A673 (cell line): Measurements from ENCODE around the gene TNFSF8.

Experiments used
- EZH2 ChIP-seq: fragments of 200-600 bp; sonication (generic); IDR thresholded peaks from 2 replicates; pipeline ENCODE4 v1.6.1; 2017; ENCODE audit warnings: borderline replicate concordance, low read depth, mild to moderate bottlenecking, mixed read lengths, antibody characterized with exemption, low read length; ENCODE audit not compliant: poor library complexity, severe bottlenecking
- TF ChIP-seq, protein P1 (sequence below): fragments of 300-800, 200-600 bp; sonication (generic); conservative IDR thresholded peaks from 2 replicates; pipeline ENCODE4 v1.5.1; 2017; ENCODE audit warnings: low read depth, mild to moderate bottlenecking, antibody characterized with exemption, low read length, moderate library complexity, mixed read lengths

DNA sequence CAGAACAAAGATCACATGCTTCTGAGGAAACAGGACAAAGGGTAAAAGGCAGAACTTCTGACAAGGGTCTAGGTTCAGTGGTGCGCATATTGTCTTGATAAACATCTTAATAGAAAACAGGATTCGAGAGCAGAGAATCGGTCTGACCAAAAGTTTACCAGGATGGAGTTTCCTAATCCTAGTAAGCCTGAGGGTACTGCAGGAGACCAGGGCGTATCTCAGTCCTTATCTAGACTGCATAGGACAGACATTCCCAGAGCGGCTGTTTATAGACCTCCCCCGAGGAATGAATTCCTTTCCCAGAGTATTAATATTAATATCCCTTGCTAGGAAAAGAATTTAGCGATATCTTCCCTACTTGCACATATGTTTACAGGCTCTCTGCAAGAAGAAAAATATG is 32.4 kb upstream of the TNFSF8 start:
- TF ChIP-seq, protein P1, sequence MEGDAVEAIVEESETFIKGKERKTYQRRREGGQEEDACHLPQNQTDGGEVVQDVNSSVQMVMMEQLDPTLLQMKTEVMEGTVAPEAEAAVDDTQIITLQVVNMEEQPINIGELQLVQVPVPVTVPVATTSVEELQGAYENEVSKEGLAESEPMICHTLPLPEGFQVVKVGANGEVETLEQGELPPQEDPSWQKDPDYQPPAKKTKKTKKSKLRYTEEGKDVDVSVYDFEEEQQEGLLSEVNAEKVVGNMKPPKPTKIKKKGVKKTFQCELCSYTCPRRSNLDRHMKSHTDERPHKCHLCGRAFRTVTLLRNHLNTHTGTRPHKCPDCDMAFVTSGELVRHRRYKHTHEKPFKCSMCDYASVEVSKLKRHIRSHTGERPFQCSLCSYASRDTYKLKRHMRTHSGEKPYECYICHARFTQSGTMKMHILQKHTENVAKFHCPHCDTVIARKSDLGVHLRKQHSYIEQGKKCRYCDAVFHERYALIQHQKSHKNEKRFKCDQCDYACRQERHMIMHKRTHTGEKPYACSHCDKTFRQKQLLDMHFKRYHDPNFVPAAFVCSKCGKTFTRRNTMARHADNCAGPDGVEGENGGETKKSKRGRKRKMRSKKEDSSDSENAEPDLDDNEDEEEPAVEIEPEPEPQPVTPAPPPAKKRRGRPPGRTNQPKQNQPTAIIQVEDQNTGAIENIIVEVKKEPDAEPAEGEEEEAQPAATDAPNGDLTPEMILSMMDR, result no peak
- TF ChIP-seq EZH2, result no peak
